Effector memory CD4-positive, alpha-beta T cell (primary cell): Measurements from ENCODE around the gene FIZ1.

Experiments used
- DNase-seq, 3 donors: peaks; one replicate each; pipeline ENCODE4 v3.0.0-alpha.2; 2020
- H3K27ac ChIP-seq: 2 replicates; pipeline ENCODE4 v1.7.0; 2013; ENCODE audit warnings: mild to moderate bottlenecking, low read length, moderate library complexity; ENCODE audit not compliant: insufficient read depth, poor library complexity, severe bottlenecking
- H3K27me3 ChIP-seq: replicated peaks from 2 replicates; pipeline ENCODE4 v1.7.0; 2013; ENCODE audit warnings: mild to moderate bottlenecking, low read length; ENCODE audit not compliant: insufficient read depth, control insufficient read depth, poor library complexity, severe bottlenecking
- H3K36me3 ChIP-seq: 2 replicates; pipeline ENCODE4 v1.7.0; 2013; ENCODE audit warnings: mild to moderate bottlenecking, low read length, moderate library complexity; ENCODE audit not compliant: control insufficient read depth, insufficient read depth
- H3K4me1 ChIP-seq: 2 replicates; pipeline ENCODE4 v1.7.0; 2013; ENCODE audit warnings: low read length, mild to moderate bottlenecking; ENCODE audit not compliant: control insufficient read depth, insufficient read depth, poor library complexity, severe bottlenecking
- H3K4me3 ChIP-seq: 2 replicates; pipeline ENCODE4 v1.7.0; 2013; ENCODE audit warnings: low read length, low read depth, mild to moderate bottlenecking; ENCODE audit not compliant: insufficient read depth, poor library complexity, severe bottlenecking
- H3K9me3 ChIP-seq: 2 replicates; pipeline ENCODE4 v1.7.0; 2013; ENCODE audit warnings: mild to moderate bottlenecking, low read length, moderate library complexity; ENCODE audit not compliant: control insufficient read depth

FIZ1 gene

DNA sequence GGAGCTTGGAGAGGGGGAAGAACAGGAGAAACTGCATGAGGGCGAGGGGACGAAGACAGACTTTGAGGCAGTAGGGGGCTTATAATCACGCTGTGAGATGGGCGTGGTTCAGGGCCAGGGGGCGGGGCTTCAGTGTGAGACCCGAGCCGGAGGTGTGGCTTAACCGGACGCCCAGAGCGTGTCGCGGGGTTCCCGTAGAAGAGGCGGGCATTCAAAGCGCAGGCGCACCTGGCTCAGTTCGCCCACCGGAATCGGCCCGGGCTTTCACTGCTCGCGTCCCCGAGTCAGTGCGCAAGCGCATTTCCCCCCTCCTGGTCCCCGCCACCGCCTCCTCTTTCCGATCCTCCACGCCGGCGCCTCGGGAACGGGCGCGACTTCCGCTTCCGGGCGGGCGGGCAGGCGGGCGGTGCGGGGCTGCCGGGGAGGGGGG, 5.9 kb upstream of the FIZ1 start:
- Histone ChIP-seq H3K4me1 (peaks cover 19% of the 10 kb centered on the region), H3K27ac (peak overlapping the region; percentile 93), H3K9me3 (no peaks in the 10 kb centered on the region), H3K27me3 (no peaks in the 10 kb centered on the region), H3K36me3 (peaks cover 10% of the 10 kb centered on the region), H3K4me3 (peak overlapping the region; percentile 52)
- DNase-seq: peak; percentile 96 to 98 (median 98)

GRCh38 chr19:55603581-55604292, 4.4 kb upstream of the FIZ1 start:
- H3K9me3 ChIP-seq: no peaks in the 10 kb centered on the region
- peaks cover 19% of the 10 kb centered on the region for H3K4me1 ChIP-seq
- H3K36me3 ChIP-seq: peaks cover 4% of the 10 kb centered on the region
- H3K4me3 ChIP-seq: no peak overlapping the region
- no peaks in the 10 kb centered on the region for H3K27me3 ChIP-seq
- H3K27ac ChIP-seq: no peak overlapping the region
- no peak for DNase-seq

DNA sequence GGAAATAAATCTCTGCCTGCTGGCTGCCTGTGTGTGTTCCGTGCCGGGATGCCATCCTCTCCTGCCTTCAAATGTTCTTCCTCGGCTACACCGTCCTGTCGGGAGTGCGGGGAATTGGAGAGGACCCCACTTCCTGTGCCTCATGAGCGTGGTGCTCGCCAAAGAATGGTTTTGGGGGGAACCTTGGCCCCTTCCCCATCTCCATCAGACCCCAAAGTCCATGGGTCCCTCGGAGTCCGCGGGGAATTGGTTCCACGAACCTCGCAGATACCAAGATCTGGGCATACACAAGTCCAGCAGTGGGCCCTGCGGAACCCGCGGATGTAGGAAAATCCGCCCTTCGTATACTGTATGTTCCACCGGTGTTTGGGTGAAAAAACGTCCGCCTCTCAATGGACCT, 3.8 kb upstream of the FIZ1 start:
- no peaks in the 10 kb centered on the region for H3K27me3 ChIP-seq
- no peak for DNase-seq

DNA sequence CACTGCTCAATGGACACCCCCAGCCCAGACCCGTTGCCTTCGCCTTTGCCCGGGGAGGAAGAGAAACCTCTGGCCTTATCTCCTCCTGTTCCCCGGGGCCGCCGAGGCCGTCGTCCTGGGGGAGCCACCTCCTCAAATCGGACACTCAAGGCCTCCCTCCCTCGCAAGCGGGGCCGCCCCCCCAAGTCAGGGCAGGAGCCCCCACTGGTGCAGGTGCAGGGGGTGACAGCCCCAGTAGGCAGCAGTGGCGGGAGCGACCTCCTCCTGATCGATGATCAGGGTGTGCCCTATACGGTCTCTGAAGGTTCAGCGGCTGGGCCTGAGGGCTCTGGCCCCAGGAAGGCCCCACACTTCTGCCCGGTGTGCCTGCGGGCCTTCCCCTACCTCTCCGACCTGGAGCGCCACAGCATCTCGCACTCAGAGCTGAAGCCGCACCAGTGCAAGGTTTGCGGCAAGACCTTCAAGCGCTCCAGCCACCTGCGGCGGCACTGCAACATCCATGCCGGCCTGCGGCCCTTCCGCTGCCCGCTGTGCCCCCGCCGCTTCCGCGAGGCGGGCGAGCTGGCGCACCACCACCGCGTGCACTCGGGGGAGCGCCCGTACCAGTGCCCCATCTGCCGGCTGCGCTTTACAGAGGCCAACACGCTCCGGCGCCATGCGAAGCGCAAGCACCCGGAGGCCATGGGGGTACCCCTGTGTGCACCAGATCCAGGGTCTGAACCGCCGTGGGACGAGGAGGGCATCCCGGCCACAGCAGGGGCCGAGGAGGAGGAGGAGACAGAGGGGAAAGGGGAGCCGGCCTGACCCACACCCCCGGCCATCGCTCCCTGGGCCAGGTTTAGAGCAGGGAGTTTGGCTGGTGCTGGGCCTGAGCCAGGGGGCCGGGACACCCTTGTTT, 3.0 kb upstream of the FIZ1 start:
- Histone ChIP-seq H3K9me3 (no peaks in the 10 kb centered on the region), H3K4me3 (no peak overlapping the region), H3K27me3 (no peaks in the 10 kb centered on the region), H3K36me3 (no peaks in the 10 kb centered on the region), H3K4me1 (peaks cover 19% of the 10 kb centered on the region), H3K27ac (no peak overlapping the region)
- DNase-seq: no peak

More for the DNA sequence above, 3.8 kb upstream of the FIZ1 start:
- Histone ChIP-seq H3K4me1 (peaks cover 19% of the 10 kb centered on the region), H3K9me3 (no peaks in the 10 kb centered on the region), H3K27ac (no peak overlapping the region), H3K36me3 (peaks cover 4% of the 10 kb centered on the region), H3K4me3 (no peak overlapping the region)

DNA sequence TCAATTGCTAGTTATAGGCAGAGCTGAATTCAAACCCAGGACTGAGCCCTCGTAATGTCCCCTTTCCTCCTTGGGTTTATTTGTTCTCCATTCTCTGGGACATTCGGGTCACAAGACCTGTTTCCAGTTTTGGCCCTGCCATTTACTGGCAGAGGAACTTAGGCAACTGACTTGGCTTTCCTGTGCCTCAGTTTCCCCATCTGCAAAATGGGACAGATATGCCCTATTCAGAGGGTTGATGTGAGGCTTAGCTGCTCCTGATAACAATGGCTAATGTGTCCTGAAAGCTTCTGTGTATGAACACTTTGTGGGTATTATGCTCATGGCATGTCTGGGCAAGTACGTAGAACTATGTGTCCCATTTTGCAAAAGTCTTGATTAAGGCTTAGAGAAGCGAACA, 1.8 kb upstream of the FIZ1 start:
- H3K27me3 ChIP-seq: no peaks in the 10 kb centered on the region
- H3K9me3 ChIP-seq: no peaks in the 10 kb centered on the region
- no peaks in the 10 kb centered on the region for H3K36me3 ChIP-seq
- DNase-seq: no peak
- peaks cover 13% of the 10 kb centered on the region for H3K4me1 ChIP-seq
- H3K27ac ChIP-seq: peak overlapping the region; percentile 92
- H3K4me3 ChIP-seq: peak overlapping the region; percentile 72

GRCh38 chr19:55600662-55601028, 1.3 kb upstream of the FIZ1 start:
- peak overlapping the region; percentile 92 for H3K27ac ChIP-seq
- no peaks in the 10 kb centered on the region for H3K36me3 ChIP-seq
- peak overlapping the region; percentile 72 for H3K4me3 ChIP-seq
- H3K4me1 ChIP-seq: peaks cover 13% of the 10 kb centered on the region
- no peaks in the 10 kb centered on the region for H3K9me3 ChIP-seq
- DNase-seq: no peak
- H3K27me3 ChIP-seq: no peaks in the 10 kb centered on the region

GRCh38 chr19:55599842-55600661, 735 bp upstream of the FIZ1 start, which contains the start of gene ZNF524:
ZNF524 (plus strand) TSS chr19:55600288; CDS start chr19:55602113, 1,825 bp downstream.
- no peaks in the 10 kb centered on the region for H3K27me3 ChIP-seq
- DNase-seq: peak; percentile 70 to 84 (median 79)
- peak within 1 kb of the TSS; percentile 72 for H3K4me3 ChIP-seq
- no peaks in the 10 kb centered on the region for H3K9me3 ChIP-seq
- H3K27ac ChIP-seq: peak within 1 kb of the TSS; percentile 92
- peaks cover 13% of the 10 kb centered on the region for H3K4me1 ChIP-seq
- H3K36me3 ChIP-seq: peaks cover 5% of the 10 kb centered on the region

DNA sequence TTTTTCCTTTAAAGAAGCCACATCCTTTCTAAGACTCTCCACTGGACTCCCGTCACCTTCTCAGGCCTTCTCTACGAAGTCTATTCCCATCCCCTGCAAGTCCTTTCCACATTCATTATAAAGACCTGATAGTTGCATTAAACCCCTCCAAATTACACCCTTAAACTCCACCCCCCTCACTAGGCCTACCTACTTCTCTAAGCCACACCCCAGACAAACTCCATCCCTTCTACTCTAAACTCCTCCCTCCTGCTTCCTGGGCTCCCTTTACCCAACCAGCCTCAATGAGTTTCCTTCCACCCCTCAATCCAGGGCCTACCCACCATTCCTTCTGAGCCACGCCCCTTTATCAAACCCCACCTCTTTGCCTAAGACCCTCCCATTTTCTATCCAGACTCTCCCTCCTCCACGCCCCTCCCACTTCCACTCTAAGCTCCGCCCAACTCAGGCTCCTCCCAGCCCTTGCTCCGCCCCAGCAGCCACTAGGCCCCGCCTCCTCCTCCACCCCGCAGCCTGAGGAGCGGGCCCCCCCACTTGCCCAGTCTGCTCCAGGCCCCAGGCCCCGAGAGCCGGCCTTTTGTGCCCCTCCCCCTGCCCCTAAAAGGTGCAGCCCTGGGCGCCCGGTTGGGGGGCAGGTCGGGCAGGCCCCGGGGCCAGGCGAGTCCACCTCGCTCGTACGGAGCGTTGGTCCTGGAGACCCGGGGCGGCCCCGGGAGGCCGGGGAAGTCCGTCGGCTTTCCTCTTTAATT, 424 bp downstream of the FIZ1 start:
- Histone ChIP-seq H3K27ac (peak overlapping the region; percentile 92), H3K9me3 (no peaks in the 10 kb centered on the region), H3K4me1 (peaks cover 7% of the 10 kb centered on the region), H3K4me3 (peak overlapping the region; percentile 72), H3K36me3 (peaks cover 10% of the 10 kb centered on the region), H3K27me3 (no peaks in the 10 kb centered on the region)
- peak; percentile 87 to 91 (median 89) for DNase-seq

DNA sequence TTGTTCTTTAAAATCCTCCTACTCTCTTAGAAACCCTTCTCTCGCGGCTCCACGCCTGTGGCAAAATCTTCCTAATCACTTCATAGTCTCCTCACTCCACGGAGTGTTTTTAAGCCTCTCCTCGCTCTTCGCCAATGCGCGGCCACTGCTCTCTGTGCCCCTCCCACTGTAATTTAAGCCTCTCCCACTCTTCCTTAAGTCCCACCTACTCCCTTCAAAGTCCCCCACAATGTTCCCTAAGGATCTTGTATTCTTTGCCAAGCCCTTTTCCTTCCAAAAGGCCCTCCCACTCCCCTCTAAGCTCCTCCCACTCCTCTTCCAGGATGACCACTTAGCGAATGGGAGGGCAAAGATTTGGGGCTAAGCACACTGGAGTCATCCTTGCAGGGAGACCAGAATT, 1.3 kb downstream of the FIZ1 start:
- H3K9me3 ChIP-seq: no peaks in the 10 kb centered on the region
- H3K4me1 ChIP-seq: peaks cover 7% of the 10 kb centered on the region
- no peak for DNase-seq
- no peak overlapping the region for H3K27ac ChIP-seq
- peaks cover 10% of the 10 kb centered on the region for H3K36me3 ChIP-seq
- no peaks in the 10 kb centered on the region for H3K27me3 ChIP-seq
- H3K4me3 ChIP-seq: no peak overlapping the region
